ENCODE results near the gene TCF4.

TCF4 gene

GRCh38 chr18:55587418-55588110 is 428 bp downstream of the TCF4 start:
- in situ Hi-C loops (cut with HindIII; ENCODE audit: low sequenced_read_pairs), result no loop called here

- in situ Hi-C loops (cut with HindIII; ENCODE audit: low sequenced_read_pairs), result no loop called here
These were observed 2.0 kb downstream of the TCF4 start for GRCh38 chr18:55585920-55586561.

- in situ Hi-C loops (cut with HindIII; ENCODE audit: low sequenced_read_pairs), result no loop called here
These were observed 2.7 kb downstream of the TCF4 start for GRCh38 chr18:55585065-55585919.

GRCh38 chr18:55584201-55584600 is 3.8 kb downstream of the TCF4 start:
- in situ Hi-C loops (cut with HindIII; ENCODE audit: low sequenced_read_pairs), result no loop called here

- in situ Hi-C loops (cut with HindIII; ENCODE audit: low sequenced_read_pairs), result no loop called here
These were observed 5.7 kb downstream of the TCF4 start for GRCh38 chr18:55582325-55582724.

GRCh38 chr18:55579501-55580270 is 8.3 kb downstream of the TCF4 start:
- in situ Hi-C loops (cut with HindIII; ENCODE audit: low sequenced_read_pairs), result no loop called here

GRCh38 chr18:55577812-55578539 is 10.0 kb downstream of the TCF4 start:
- in situ Hi-C loops (cut with HindIII; ENCODE audit: low sequenced_read_pairs), result no loop called here

- in situ Hi-C loops (cut with HindIII; ENCODE audit: low sequenced_read_pairs), result no loop called here
These were observed 12.0 kb downstream of the TCF4 start for GRCh38 chr18:55576001-55576400.

- in situ Hi-C loops (cut with HindIII; ENCODE audit: low sequenced_read_pairs), result no loop called here
These were observed 12.9 kb downstream of the TCF4 start for GRCh38 chr18:55575066-55575465.

GRCh38 chr18:55573386-55573785 is 14.6 kb downstream of the TCF4 start:
- in situ Hi-C loops (cut with HindIII; ENCODE audit: low sequenced_read_pairs), result no loop called here

- in situ Hi-C loops (cut with HindIII; ENCODE audit: low sequenced_read_pairs), result no loop called here
These were observed 17.0 kb downstream of the TCF4 start for GRCh38 chr18:55570966-55571365.

GRCh38 chr18:55566456-55566935 is 21.5 kb downstream of the TCF4 start:
- in situ Hi-C loops (cut with HindIII; ENCODE audit: low sequenced_read_pairs), result no loop called here

- in situ Hi-C loops (cut with HindIII; ENCODE audit: low sequenced_read_pairs), result no loop called here
These were observed 28.3 kb downstream of the TCF4 start for GRCh38 chr18:55559739-55560138.

GRCh38 chr18:55557211-55557610 is 30.8 kb downstream of the TCF4 start:
- in situ Hi-C loops (cut with HindIII; ENCODE audit: low sequenced_read_pairs), result no loop called here

GRCh38 chr18:55555395-55556027 is 32.5 kb downstream of the TCF4 start:
- in situ Hi-C loops (cut with HindIII; ENCODE audit: low sequenced_read_pairs), result no loop called here

- in situ Hi-C loops (cut with HindIII; ENCODE audit: low sequenced_read_pairs), result no loop called here
These were observed 35.3 kb downstream of the TCF4 start for GRCh38 chr18:55552526-55553189.

- in situ Hi-C loops (cut with HindIII; ENCODE audit: low sequenced_read_pairs), result no loop called here
These were observed 36.8 kb downstream of the TCF4 start for GRCh38 chr18:55551227-55551626.

- in situ Hi-C loops (cut with HindIII; ENCODE audit: low sequenced_read_pairs), result no loop called here
These were observed 37.5 kb downstream of the TCF4 start for GRCh38 chr18:55550471-55550870.

- in situ Hi-C loops (cut with HindIII; ENCODE audit: low sequenced_read_pairs), result no loop called here
These were observed 38.4 kb downstream of the TCF4 start for GRCh38 chr18:55549474-55550104.
